Trophoblast cell (in vitro differentiated cells and primary cell): ENCODE data around the gene TNRC6C.

ENCODE experiments used
- DNase-seq, 2 donors: peaks; one replicate each; pipeline ENCODE4 v3.0.0-alpha.2; 2016
- H2AFZ ChIP-seq: 2 replicates; pipeline ENCODE4 v1.6.1; 2013; ENCODE audit warnings: low read length, moderate library complexity, mild to moderate bottlenecking; ENCODE audit not compliant: insufficient read depth, poor library complexity
- H2AK5ac ChIP-seq: 2 replicates; pipeline ENCODE4 v1.6.1; 2013; ENCODE audit warnings: mild to moderate bottlenecking, low read length
- H2BK120ac ChIP-seq: 2 replicates; pipeline ENCODE4 v1.6.1; 2013; ENCODE audit warnings: low read length, mild to moderate bottlenecking, moderate library complexity; ENCODE audit not compliant: insufficient read depth, poor library complexity
- H2BK12ac ChIP-seq: 2 replicates; pipeline ENCODE4 v1.6.1; 2013; ENCODE audit warnings: mild to moderate bottlenecking, low read length, moderate library complexity
- H2BK5ac ChIP-seq: 2 replicates; pipeline ENCODE4 v1.6.1; 2013; ENCODE audit warnings: low read length, low read depth, moderate library complexity, mild to moderate bottlenecking; ENCODE audit not compliant: poor library complexity
- H3K14ac ChIP-seq: 2 replicates; pipeline ENCODE4 v1.6.1; 2013; ENCODE audit warnings: mild to moderate bottlenecking, low read length
- H3K18ac ChIP-seq: 2 replicates; pipeline ENCODE4 v1.6.1; 2013; ENCODE audit warnings: mild to moderate bottlenecking, low read length
- H3K23ac ChIP-seq: 2 replicates; pipeline ENCODE4 v1.6.1; 2013; ENCODE audit warnings: low read length
- H3K27ac ChIP-seq: 2 replicates; pipeline ENCODE4 v1.5.1; 2013; ENCODE audit warnings: low read depth, mild to moderate bottlenecking, inconsistent platforms, low read length, moderate library complexity
- H3K27me3 ChIP-seq: 2 replicates; pipeline ENCODE4 v1.6.1; 2013; ENCODE audit warnings: inconsistent platforms, mild to moderate bottlenecking, low read length, moderate library complexity; ENCODE audit not compliant: insufficient read depth
- H3K36me3 ChIP-seq, 2 experiments: 1 replicate in 1 of 2; 2 replicates in 1 of 2; pipeline ENCODE4 v1.6.1; 2013; ENCODE audit warnings: low read length in 2 of 2, mild to moderate bottlenecking in 2 of 2, moderate library complexity in 1 of 2; ENCODE audit not compliant: insufficient read depth in 2 of 2, control insufficient read depth in 1 of 2
- H3K4ac ChIP-seq: 2 replicates; pipeline ENCODE4 v1.6.1; 2013; ENCODE audit warnings: low read depth, mild to moderate bottlenecking, low read length, moderate library complexity
- H3K4me1 ChIP-seq, 2 experiments: 1 replicate in 1 of 2; 2 replicates in 1 of 2; pipeline ENCODE4 v1.6.1; 2013; ENCODE audit warnings: low read length in 2 of 2, mild to moderate bottlenecking in 2 of 2, moderate library complexity in 1 of 2; ENCODE audit not compliant: insufficient read depth in 2 of 2, control insufficient read depth in 1 of 2
- H3K4me2 ChIP-seq: 2 replicates; pipeline ENCODE4 v1.6.1; 2013; ENCODE audit warnings: inconsistent platforms, mild to moderate bottlenecking, low read length, moderate library complexity
- H3K4me3 ChIP-seq: 2 replicates; pipeline ENCODE4 v1.5.1; 2013; ENCODE audit warnings: mild to moderate bottlenecking, low read depth, low read length, inconsistent platforms
- H3K79me1 ChIP-seq: one replicate; pipeline ENCODE4 v1.6.1; 2013; ENCODE audit warnings: low read length
- H3K79me2 ChIP-seq: 2 replicates; pipeline ENCODE4 v1.6.1; 2013; ENCODE audit warnings: low read length, mild to moderate bottlenecking; ENCODE audit not compliant: control insufficient read depth, insufficient read depth, poor library complexity
- H3K9ac ChIP-seq: 2 replicates; pipeline ENCODE4 v1.6.1; 2013; ENCODE audit warnings: mild to moderate bottlenecking, low read length
- H3K9me3 ChIP-seq: 2 replicates; pipeline ENCODE4 v1.6.1; 2013; ENCODE audit warnings: low read depth, mild to moderate bottlenecking, control low read depth, inconsistent platforms, low read length; ENCODE audit not compliant: insufficient read depth
- H4K12ac ChIP-seq: 2 replicates; pipeline ENCODE4 v1.6.1; 2013; ENCODE audit warnings: low read depth, mild to moderate bottlenecking, low read length, moderate library complexity
- H4K8ac ChIP-seq: 2 replicates; pipeline ENCODE4 v1.6.1; 2013; ENCODE audit warnings: low read depth, mild to moderate bottlenecking, low read length, moderate library complexity
- H4K91ac ChIP-seq: one replicate; pipeline ENCODE4 v1.6.1; 2013; ENCODE audit warnings: low read depth, mild to moderate bottlenecking, low read length, moderate library complexity
- WGBS: extraction: QIAGEN DNeasy Blood & Tissue Kit; methylation state at CpG from one replicate; pipeline ENCODE4 v1.1.7; 2013; ENCODE audit warnings: missing lambda C conversion rate; ENCODE audit not compliant: insufficient read length, insufficient coverage; ENCODE audit errors: extremely low coverage; 5-methylcytosine and 5-hydroxymethylcytosine counted together

TNRC6C gene

GRCh38 chr17:78075011-78075410, 116.5 kb downstream of the TNRC6C start:
- Histone ChIP-seq H4K91ac (no peak overlapping the region), H2BK12ac (no peak overlapping the region), H3K4ac (no peak overlapping the region), H3K36me3 (peaks cover 5 to 7% of the 10 kb centered on the region in 2 experiments), H3K79me2 (no peaks in the 10 kb centered on the region), H3K9ac (no peak overlapping the region), H2BK120ac (no peak overlapping the region), H3K18ac (no peak overlapping the region), H3K27ac (no peak overlapping the region), H4K8ac (no peak overlapping the region), H3K23ac (no peak overlapping the region), H3K4me1 (no peaks in the 10 kb centered on the region), H2BK5ac (no peak overlapping the region), H3K79me1 (no peaks in the 10 kb centered on the region), H3K27me3 (no peaks in the 10 kb centered on the region), H3K4me3 (no peak overlapping the region), H2AFZ (no peak overlapping the region), H3K9me3 (peaks cover 3% of the 10 kb centered on the region), H3K4me2 (no peak overlapping the region), H3K14ac (no peak overlapping the region), H2AK5ac (no peak overlapping the region), H4K12ac (no peak overlapping the region)
- DNase-seq = no peak
- WGBS = no CpG with 5 or more reads among the region's 10 CpGs

- no peak overlapping the region for H2AK5ac ChIP-seq
- no peak overlapping the region for H3K4me3 ChIP-seq
- H3K36me3 ChIP-seq = peaks cover 5 to 7% of the 10 kb centered on the region in 2 experiments
- no peak overlapping the region for H4K91ac ChIP-seq
- no peak overlapping the region for H3K27ac ChIP-seq
- H4K12ac ChIP-seq = no peak overlapping the region
- H2AFZ ChIP-seq = no peak overlapping the region
- no peak overlapping the region for H3K23ac ChIP-seq
- H3K4me2 ChIP-seq = no peak overlapping the region
- no peak overlapping the region for H2BK5ac ChIP-seq
- H3K4me1 ChIP-seq = no peaks in the 10 kb centered on the region
- no peak overlapping the region for H2BK12ac ChIP-seq
- no peak overlapping the region for H4K8ac ChIP-seq
- H2BK120ac ChIP-seq = no peak overlapping the region
- H3K14ac ChIP-seq = no peak overlapping the region
- peaks cover 3% of the 10 kb centered on the region for H3K9me3 ChIP-seq
- no peaks in the 10 kb centered on the region for H3K79me2 ChIP-seq
- H3K9ac ChIP-seq = no peak overlapping the region
- H3K18ac ChIP-seq = no peak overlapping the region
- no peaks in the 10 kb centered on the region for H3K79me1 ChIP-seq
- no peak for DNase-seq
- H3K4ac ChIP-seq = no peak overlapping the region
- WGBS = no CpG with 5 or more reads among the region's 5 CpGs
- H3K27me3 ChIP-seq = no peaks in the 10 kb centered on the region
These were observed 117.0 kb downstream of the TNRC6C start for GRCh38 chr17:78075545-78075944.

GRCh38 chr17:78079253-78079652, 120.8 kb downstream of the TNRC6C start:
- H3K36me3 ChIP-seq = peaks cover 2 to 5% of the 10 kb centered on the region in 2 experiments
- H3K27me3 ChIP-seq = no peaks in the 10 kb centered on the region
- no peak overlapping the region for H4K91ac ChIP-seq
- no peak overlapping the region for H3K14ac ChIP-seq
- H4K8ac ChIP-seq = no peak overlapping the region
- no peak overlapping the region for H2BK12ac ChIP-seq
- H3K23ac ChIP-seq = no peak overlapping the region
- H2AK5ac ChIP-seq = no peak overlapping the region
- no peak overlapping the region for H2BK120ac ChIP-seq
- H3K79me1 ChIP-seq = no peaks in the 10 kb centered on the region
- H3K79me2 ChIP-seq = no peaks in the 10 kb centered on the region
- WGBS = no CpG with 5 or more reads among the region's 6 CpGs
- DNase-seq = no peak
- H3K18ac ChIP-seq = no peak overlapping the region
- H3K4me2 ChIP-seq = no peak overlapping the region
- no peak overlapping the region for H3K4ac ChIP-seq
- peaks cover under 1% of the 10 kb centered on the region for H3K9me3 ChIP-seq
- no peak overlapping the region for H2BK5ac ChIP-seq
- no peak overlapping the region for H2AFZ ChIP-seq
- no peak overlapping the region for H3K27ac ChIP-seq
- H3K4me3 ChIP-seq = no peak overlapping the region
- peak overlapping the region; percentile 71 for H3K9ac ChIP-seq
- H4K12ac ChIP-seq = no peak overlapping the region
- no peaks in the 10 kb centered on the region for H3K4me1 ChIP-seq

GRCh38 chr17:78081551-78081950, 123.0 kb downstream of the TNRC6C start:
- H3K14ac ChIP-seq = no peak overlapping the region
- H3K9me3 ChIP-seq = no peaks in the 10 kb centered on the region
- no peaks in the 10 kb centered on the region for H3K79me1 ChIP-seq
- H2BK5ac ChIP-seq = no peak overlapping the region
- H3K9ac ChIP-seq = no peak overlapping the region
- H3K27ac ChIP-seq = no peak overlapping the region
- H4K12ac ChIP-seq = no peak overlapping the region
- DNase-seq = no peak
- no peak overlapping the region for H4K91ac ChIP-seq
- no peak overlapping the region for H2BK12ac ChIP-seq
- no peaks in the 10 kb centered on the region for H3K4me1 ChIP-seq
- H3K36me3 ChIP-seq = peaks cover 2 to 5% of the 10 kb centered on the region in 2 experiments
- H3K18ac ChIP-seq = no peak overlapping the region
- H3K4me3 ChIP-seq = no peak overlapping the region
- no peak overlapping the region for H4K8ac ChIP-seq
- no peaks in the 10 kb centered on the region for H3K79me2 ChIP-seq
- H2AFZ ChIP-seq = no peak overlapping the region
- H3K23ac ChIP-seq = no peak overlapping the region
- H3K4ac ChIP-seq = no peak overlapping the region
- H3K4me2 ChIP-seq = no peak overlapping the region
- no peak overlapping the region for H2BK120ac ChIP-seq
- H2AK5ac ChIP-seq = no peak overlapping the region
- WGBS = no CpG with 5 or more reads among the region's 3 CpGs
- no peaks in the 10 kb centered on the region for H3K27me3 ChIP-seq
